Spleen (tissue), 11 donors: ENCODE results near the gene AMOTL2. TPM values are rescaled to one million over a fixed set of nuclear protein-coding genes. Genes with fewer than 3 reads are reported as not detected.

Experiments
- DNase-seq: peaks from one replicate; pipeline ENCODE4 v3.0.0-alpha.2; 2020
- H3K27ac ChIP-seq, 8 donors: fragments of 200-600 bp; sonication (generic) in 7 of 8; 1 replicate in 4 of 8; 2 replicates in 4 of 8; pipeline versions ENCODE4 v1.5.0 to v1.8.0; 2016 to 2021; ENCODE audit warnings: inconsistent platforms in 4 of 8, mild to moderate bottlenecking in 4 of 8, moderate library complexity in 1 of 8
- H3K27me3 ChIP-seq, 7 donors: fragments of 200-600 bp; sonication (generic) in 6 of 7; replicated peaks in 1 of 7; 1 replicate in 4 of 7; 2 replicates in 3 of 7; pipeline versions ENCODE4 v1.5.0 to v1.8.0; 2016 to 2021; ENCODE audit warnings: inconsistent platforms in 3 of 7, mild to moderate bottlenecking in 1 of 7
- H3K36me3 ChIP-seq, 6 donors: fragments of 200-600 bp; sonication (generic) in 5 of 6; 1 replicate in 4 of 6; 2 replicates in 2 of 6; pipeline versions ENCODE4 v1.5.0 to v1.8.0; 2016 to 2021; ENCODE audit warnings: inconsistent platforms in 2 of 6
- H3K4me1 ChIP-seq, 6 donors: fragments of 200-600 bp; sonication (generic) in 5 of 6; 1 replicate in 3 of 6; 2 replicates in 3 of 6; pipeline versions ENCODE4 v1.5.0 to v1.8.0; 2016 to 2021; ENCODE audit warnings: inconsistent platforms in 3 of 6
- H3K4me3 ChIP-seq, 8 donors: fragments of 200-600 bp; sonication (generic) in 7 of 8; 1 replicate in 4 of 8; 2 replicates in 4 of 8; pipeline versions ENCODE4 v1.5.0 to v1.8.0; 2016 to 2021; ENCODE audit warnings: inconsistent platforms in 4 of 8, mild to moderate bottlenecking in 4 of 8, moderate library complexity in 2 of 8
- H3K9me3 ChIP-seq, 8 donors: fragments of 200-600 bp; sonication (generic) in 7 of 8; 1 replicate in 4 of 8; 2 replicates in 4 of 8; pipeline versions ENCODE4 v1.5.0 to v1.8.0; 2016 to 2021; ENCODE audit warnings: inconsistent platforms in 4 of 8
- POLR2A ChIP-seq, 3 donors: fragments of 450-650 bp; IDR thresholded peaks; one replicate each; pipeline ENCODE4 v1.5.1; 2017; ENCODE audit warnings: antibody characterized with exemption in 3 of 3, mild to moderate bottlenecking in 1 of 3
- POLR2AphosphoS5 ChIP-seq, 3 donors: sonication (generic); formaldehyde crosslinking; IDR thresholded peaks; one replicate each; pipeline ENCODE4 v1.5.1; 2017; ENCODE audit warnings: antibody characterized with exemption in 3 of 3
- WGBS, 5 donors: extraction: QIAGEN DNeasy Blood & Tissue Kit in 3 of 5; methylation state at CpG; one replicate each; pipeline versions ENCODE4 v1.1.5 to v1.1.7; 2013 to 2018; 5-methylcytosine and 5-hydroxymethylcytosine counted together
- intact Hi-C: fragments of 100-400 bp; cut with DNase I; formaldehyde crosslinking; loops from one replicate; pipeline ENCODE4 v1.15.0; 2023; ENCODE audit warnings: low total_unique reads
- polyA plus RNA-seq, 3 donors: library from polyadenylated mRNA; stranded (reverse); fragments of 200-250 nt; gene quantifications; one replicate each; pipeline ENCODE4 v1.2.1, GENCODE V29; 2013
- total RNA-seq, 7 donors: library from RNA; depleted of rRNA in 3 of 7; stranded (reverse); fragments of >200 nt in 3 of 7; fragmentation: NEBNext Ultra II Directional in 4 of 7; extraction: Animal tissue kit (Norgen Biotek cat#: 25700) in 4 of 7; gene quantifications; one replicate each; pipeline versions ENCODE4 v1.1.0 to v1.2.1, GENCODE V29; 2016 to 2021
- TF ChIP-seq, protein P1 (sequence below), 11 experiments: fragments of 200-600 bp in 7 of 11; fragments of 450-650 bp in 4 of 11; sonication (generic) in 4 of 11; IDR thresholded peaks in 8 of 11; conservative IDR thresholded peaks in 3 of 11; 1 replicate in 7 of 11; 2 replicates in 4 of 11; pipeline versions ENCODE4 v1.4.0 to v1.8.0; 2016 to 2021; ENCODE audit warnings: antibody characterized with exemption in 11 of 11, inconsistent platforms in 4 of 11, mild to moderate bottlenecking in 1 of 11
- donor health status: healthy with polysubstance abuse.
- donor health status: DM: no; HTN: no; CAD: no; lungs with moderate emphysema.
- donor health status: DM: no; HTN: no; CAD: no.
- donor health status: Bipolar disorder and iron deficiency.
- donor health status: healthy.
- donor health status: DM: no; HTN: no; CAD: no.
- donor health status: DM: yes; HTN: yes; CAD: no.

The AMOTL2 gene
- total and polyA plus RNA-seq, 10 donors = 3.8 to 83.4 (median 40.4) TPM

DNA sequence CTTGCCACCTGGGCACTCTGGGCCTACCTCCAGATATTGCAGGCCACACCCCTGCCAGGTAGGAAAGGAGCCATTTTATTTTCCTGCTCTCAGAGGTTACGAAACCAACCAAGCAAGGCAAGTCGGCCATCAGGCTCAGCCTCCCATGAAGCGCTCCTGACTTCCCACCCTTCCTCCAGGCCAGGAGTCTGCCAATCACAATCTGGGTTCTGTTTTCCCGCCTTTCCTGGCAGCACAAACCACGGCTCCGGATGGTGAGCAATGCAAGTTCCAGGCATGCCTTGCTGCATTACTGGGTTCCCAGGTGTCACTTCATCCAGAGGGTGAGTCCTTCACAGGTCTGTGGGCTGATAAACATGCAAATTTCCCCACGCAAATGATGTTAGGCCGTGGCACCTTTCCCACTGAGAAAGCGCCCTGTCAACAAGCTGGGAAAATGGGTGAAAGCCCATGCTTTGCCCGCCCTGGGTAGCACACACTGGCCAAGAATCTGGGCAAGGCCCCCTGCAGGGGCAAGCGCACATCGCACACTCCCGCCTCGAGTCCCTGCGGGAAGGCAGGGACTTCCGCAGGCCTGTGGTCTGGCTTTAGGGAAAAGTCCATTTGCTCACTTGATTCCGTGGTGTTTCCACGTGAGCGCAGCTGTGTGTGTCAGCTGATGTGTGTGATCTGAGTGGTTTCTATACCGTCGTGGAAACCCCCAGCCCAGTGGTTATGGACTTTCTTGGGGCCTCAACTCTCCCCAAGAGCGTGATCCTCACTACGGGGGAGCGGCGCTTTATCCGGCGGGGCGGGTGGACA is 62.0 kb downstream of the AMOTL2 start:
- no peaks in the 10 kb centered on the region for H3K36me3 ChIP-seq
- peaks cover 0 to 53% (median 13%) of the 10 kb centered on the region in 7 donors for H3K27me3 ChIP-seq
- intact Hi-C loops = no loop called here
- DNase-seq = no peak
- TF ChIP-seq POLR2A (IDR thresholded peaks at IDR 0.05) (no peak), POLR2AphosphoS5 (IDR thresholded peaks at IDR 0.05) (peak in 1 of 3 donors; percentile 29)
- TF ChIP-seq, protein P1, sequence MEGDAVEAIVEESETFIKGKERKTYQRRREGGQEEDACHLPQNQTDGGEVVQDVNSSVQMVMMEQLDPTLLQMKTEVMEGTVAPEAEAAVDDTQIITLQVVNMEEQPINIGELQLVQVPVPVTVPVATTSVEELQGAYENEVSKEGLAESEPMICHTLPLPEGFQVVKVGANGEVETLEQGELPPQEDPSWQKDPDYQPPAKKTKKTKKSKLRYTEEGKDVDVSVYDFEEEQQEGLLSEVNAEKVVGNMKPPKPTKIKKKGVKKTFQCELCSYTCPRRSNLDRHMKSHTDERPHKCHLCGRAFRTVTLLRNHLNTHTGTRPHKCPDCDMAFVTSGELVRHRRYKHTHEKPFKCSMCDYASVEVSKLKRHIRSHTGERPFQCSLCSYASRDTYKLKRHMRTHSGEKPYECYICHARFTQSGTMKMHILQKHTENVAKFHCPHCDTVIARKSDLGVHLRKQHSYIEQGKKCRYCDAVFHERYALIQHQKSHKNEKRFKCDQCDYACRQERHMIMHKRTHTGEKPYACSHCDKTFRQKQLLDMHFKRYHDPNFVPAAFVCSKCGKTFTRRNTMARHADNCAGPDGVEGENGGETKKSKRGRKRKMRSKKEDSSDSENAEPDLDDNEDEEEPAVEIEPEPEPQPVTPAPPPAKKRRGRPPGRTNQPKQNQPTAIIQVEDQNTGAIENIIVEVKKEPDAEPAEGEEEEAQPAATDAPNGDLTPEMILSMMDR (IDR thresholded peaks at IDR 0.05 in 8 of 11, conservative IDR thresholded peaks at IDR 0.05 in 3 of 11) = peak in 1 of 11 experiments; percentile 13
- H3K9me3 ChIP-seq = no peaks in the 10 kb centered on the region
- peaks cover 6 to 71% (median 51%) of the 10 kb centered on the region in 6 donors for H3K4me1 ChIP-seq
- 64 to 81% (median 77%) methylated on average over 19 to 28 of the region's 28 CpGs for WGBS, 5 donors
- H3K27ac ChIP-seq = peak overlapping the region; percentile 19 to 85 (median 80)
- peak overlapping the region in 3 of 8 donors; percentile 31 to 60 (median 41) for H3K4me3 ChIP-seq

DNA sequence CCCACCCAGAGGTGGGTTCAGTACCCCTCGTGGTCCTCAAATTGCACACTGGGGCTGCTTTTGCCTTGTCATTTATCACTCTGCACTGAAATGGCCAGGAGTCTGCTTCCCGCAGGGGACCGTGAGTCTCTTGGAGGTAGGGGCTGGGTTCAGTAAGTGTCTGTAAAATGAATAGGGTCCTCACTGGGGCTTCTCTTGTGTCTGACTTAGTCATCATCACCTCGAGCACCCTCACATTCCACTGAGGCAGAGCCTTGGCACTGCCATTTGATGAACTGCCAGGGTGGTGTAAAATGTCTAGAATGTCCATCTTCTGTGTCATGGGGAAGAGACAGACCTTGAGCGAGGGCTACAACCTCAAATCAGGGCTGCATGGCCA is 62.6 kb downstream of the AMOTL2 start:
- Histone ChIP-seq H3K36me3 (no peaks in the 10 kb centered on the region), H3K27ac (peak overlapping the region in 5 of 8 donors; percentile 7 to 85 (median 81)), H3K4me3 (no peak overlapping the region), H3K9me3 (no peaks in the 10 kb centered on the region), H3K27me3 (peaks cover 0 to 57% (median 13%) of the 10 kb centered on the region in 7 donors), H3K4me1 (peaks cover 6 to 71% (median 51%) of the 10 kb centered on the region in 6 donors)
- no peak for TF ChIP-seq POLR2AphosphoS5 (IDR thresholded peaks at IDR 0.05)
- TF ChIP-seq, protein P1 (IDR thresholded peaks at IDR 0.05 in 8 of 11, conservative IDR thresholded peaks at IDR 0.05 in 3 of 11) = no peak
- no peak for TF ChIP-seq POLR2A (IDR thresholded peaks at IDR 0.05)
- 85 to 94% (median 87%) methylated on average over 5 of the region's 5 CpGs for WGBS, 5 donors
- intact Hi-C loops = no loop called here
- DNase-seq = no peak

DNA sequence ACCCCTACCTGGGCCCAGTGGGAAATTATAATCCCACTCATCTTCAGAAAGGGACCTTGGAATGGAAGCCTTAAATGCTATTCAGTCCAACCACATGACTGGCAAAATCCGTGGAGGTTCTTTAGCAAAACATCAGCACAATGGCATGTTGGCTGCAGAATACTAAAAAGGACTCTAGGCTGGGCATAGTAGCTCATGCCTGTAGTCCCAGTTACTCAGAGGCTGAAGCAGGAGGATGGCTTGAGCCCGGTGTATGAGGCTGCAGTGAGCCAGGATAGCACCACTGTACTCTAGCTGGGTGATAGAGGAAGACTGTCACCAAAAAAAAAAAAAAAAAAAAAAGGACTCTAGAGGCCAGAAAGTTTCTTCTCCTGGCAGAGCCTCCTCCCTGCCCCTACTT is 63.0 kb downstream of the AMOTL2 start:
- H3K4me1 ChIP-seq = peaks cover 6 to 71% (median 51%) of the 10 kb centered on the region in 6 donors
- no peak for DNase-seq
- intact Hi-C loops = no loop called here
- H3K4me3 ChIP-seq = no peak overlapping the region
- no peaks in the 10 kb centered on the region for H3K9me3 ChIP-seq
- peaks cover 0 to 61% (median 13%) of the 10 kb centered on the region in 7 donors for H3K27me3 ChIP-seq
- H3K27ac ChIP-seq = peak overlapping the region in 4 of 8 donors; percentile 7 to 85 (median 48)
- WGBS, 5 donors = 75 to 94% (median 77%) methylated on average over 1 to 2 of the region's 2 CpGs
- TF ChIP-seq POLR2A (IDR thresholded peaks at IDR 0.05) (no peak), POLR2AphosphoS5 (IDR thresholded peaks at IDR 0.05) (no peak)
- H3K36me3 ChIP-seq = no peaks in the 10 kb centered on the region

DNA sequence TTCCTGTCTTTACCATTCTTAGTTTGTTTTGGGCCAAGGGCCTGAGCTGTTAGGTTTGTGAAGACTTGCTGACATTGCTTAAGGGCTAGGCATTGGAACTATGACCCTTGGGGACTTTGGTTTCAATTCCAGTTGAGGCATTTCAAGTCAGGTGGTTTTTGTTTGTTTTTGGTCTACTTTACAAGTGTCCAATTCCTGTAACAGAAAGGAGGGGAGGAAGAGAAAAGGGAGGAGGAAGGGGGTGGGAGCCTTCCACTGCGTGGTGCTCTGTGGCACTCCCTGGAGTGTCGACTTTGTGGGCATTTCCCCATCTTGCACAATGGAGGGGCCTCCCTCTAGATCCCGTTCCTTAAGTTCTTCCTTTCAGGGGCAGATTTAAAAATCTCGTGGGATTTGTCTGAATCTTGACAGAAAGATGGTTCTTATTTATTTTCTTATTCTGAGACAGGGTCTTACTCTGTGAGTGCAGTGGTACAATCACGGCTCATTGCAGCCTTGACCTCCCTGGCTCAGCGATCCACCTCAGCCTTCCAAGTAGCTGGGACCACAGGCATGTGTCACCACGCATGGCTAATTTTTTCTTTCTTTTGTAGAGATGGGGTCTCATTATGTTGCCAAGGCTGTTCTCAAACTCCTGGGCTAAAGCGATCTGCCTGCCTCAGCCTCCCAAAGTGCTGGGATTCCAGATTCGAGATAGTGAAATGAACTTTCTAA is 64.1 kb downstream of the AMOTL2 start:
- DNase-seq = no peak

More for the DNA sequence above, 64.1 kb downstream of the AMOTL2 start:
- Histone ChIP-seq H3K4me3 (no peak overlapping the region), H3K4me1 (peaks cover 6 to 63% (median 45%) of the 10 kb centered on the region in 6 donors), H3K27me3 (peaks cover 0 to 63% (median 13%) of the 10 kb centered on the region in 7 donors), H3K9me3 (no peaks in the 10 kb centered on the region), H3K27ac (peak overlapping the region in 5 of 8 donors; percentile 10 to 85 (median 29)), H3K36me3 (no peaks in the 10 kb centered on the region)
- 51 to 58% (median 54%) methylated on average over 9 of the region's 9 CpGs for WGBS, 5 donors
- intact Hi-C loops = loop anchor here (5.0 to 10.0 kb wide), 3 partner anchors 67 to 162 kb away; no protein-coding TSS in a partner anchor
- no peak for TF ChIP-seq POLR2AphosphoS5 (IDR thresholded peaks at IDR 0.05)
- TF ChIP-seq, protein P1 (IDR thresholded peaks at IDR 0.05 in 8 of 11, conservative IDR thresholded peaks at IDR 0.05 in 3 of 11) = no peak
- TF ChIP-seq POLR2A (IDR thresholded peaks at IDR 0.05) = no peak
